Panc1 (cell line): ENCODE data around the gene IGF2R.

ENCODE experiments used
- POLR2AphosphoS5 ChIP-seq: IDR thresholded peaks from 2 replicates; pipeline ENCODE4 v1.6.1; 2012; ENCODE audit warnings: mild to moderate bottlenecking, low read depth, low read length, moderate library complexity
- SIN3A ChIP-seq: IDR thresholded peaks from 2 replicates; pipeline ENCODE4 v1.6.1; 2012; ENCODE audit warnings: low read depth, mild to moderate bottlenecking, low read length, moderate library complexity, borderline replicate concordance; ENCODE audit not compliant: insufficient read depth
- TCF7L2 ChIP-seq: IDR thresholded peaks from 2 replicates; pipeline ENCODE4 v1.6.1; 2011; ENCODE audit warnings: mild to moderate bottlenecking, low read depth, low read length, inconsistent platforms
- TF ChIP-seq, protein P1 (sequence below): fragments of 450-650 bp; IDR thresholded peaks from 2 replicates; pipeline ENCODE4 v1.5.1; 2017; ENCODE audit warnings: mild to moderate bottlenecking
- TF ChIP-seq, protein P2 (sequence below), 2 experiments: IDR thresholded peaks; 2 replicates each; pipeline ENCODE4 v1.6.1; 2011 to 2012; ENCODE audit warnings: low read depth in 2 of 2, control low read depth in 1 of 2, low read length in 1 of 2, mild to moderate bottlenecking in 1 of 2, moderate library complexity in 1 of 2; ENCODE audit not compliant: insufficient read depth in 1 of 2

DNA sequence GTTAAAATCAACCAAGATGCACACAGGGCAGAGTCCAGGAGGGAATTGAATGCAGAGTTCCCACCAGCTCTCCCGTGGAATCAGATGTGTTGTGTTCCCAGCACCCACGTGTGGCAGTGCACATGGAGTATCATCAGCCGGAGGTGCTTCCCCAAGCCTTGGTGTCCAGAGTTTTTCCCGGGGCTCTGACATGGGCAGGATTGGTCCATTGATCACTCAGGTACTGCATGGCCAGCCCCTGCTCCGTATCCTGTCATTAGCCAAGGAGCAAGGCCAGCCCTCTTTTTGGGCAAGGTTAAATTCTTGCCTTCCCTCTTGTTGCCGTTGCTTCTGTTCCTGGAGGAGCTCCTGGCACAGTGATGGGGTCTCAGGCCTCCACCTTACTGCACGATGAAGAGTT lies 124.2 kb downstream of the IGF2R start:
- TF ChIP-seq SIN3A (no peak), POLR2AphosphoS5 (no peak), TCF7L2 (no peak)
- TF ChIP-seq, protein P1, sequence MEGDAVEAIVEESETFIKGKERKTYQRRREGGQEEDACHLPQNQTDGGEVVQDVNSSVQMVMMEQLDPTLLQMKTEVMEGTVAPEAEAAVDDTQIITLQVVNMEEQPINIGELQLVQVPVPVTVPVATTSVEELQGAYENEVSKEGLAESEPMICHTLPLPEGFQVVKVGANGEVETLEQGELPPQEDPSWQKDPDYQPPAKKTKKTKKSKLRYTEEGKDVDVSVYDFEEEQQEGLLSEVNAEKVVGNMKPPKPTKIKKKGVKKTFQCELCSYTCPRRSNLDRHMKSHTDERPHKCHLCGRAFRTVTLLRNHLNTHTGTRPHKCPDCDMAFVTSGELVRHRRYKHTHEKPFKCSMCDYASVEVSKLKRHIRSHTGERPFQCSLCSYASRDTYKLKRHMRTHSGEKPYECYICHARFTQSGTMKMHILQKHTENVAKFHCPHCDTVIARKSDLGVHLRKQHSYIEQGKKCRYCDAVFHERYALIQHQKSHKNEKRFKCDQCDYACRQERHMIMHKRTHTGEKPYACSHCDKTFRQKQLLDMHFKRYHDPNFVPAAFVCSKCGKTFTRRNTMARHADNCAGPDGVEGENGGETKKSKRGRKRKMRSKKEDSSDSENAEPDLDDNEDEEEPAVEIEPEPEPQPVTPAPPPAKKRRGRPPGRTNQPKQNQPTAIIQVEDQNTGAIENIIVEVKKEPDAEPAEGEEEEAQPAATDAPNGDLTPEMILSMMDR = no peak
- TF ChIP-seq, protein P2, sequence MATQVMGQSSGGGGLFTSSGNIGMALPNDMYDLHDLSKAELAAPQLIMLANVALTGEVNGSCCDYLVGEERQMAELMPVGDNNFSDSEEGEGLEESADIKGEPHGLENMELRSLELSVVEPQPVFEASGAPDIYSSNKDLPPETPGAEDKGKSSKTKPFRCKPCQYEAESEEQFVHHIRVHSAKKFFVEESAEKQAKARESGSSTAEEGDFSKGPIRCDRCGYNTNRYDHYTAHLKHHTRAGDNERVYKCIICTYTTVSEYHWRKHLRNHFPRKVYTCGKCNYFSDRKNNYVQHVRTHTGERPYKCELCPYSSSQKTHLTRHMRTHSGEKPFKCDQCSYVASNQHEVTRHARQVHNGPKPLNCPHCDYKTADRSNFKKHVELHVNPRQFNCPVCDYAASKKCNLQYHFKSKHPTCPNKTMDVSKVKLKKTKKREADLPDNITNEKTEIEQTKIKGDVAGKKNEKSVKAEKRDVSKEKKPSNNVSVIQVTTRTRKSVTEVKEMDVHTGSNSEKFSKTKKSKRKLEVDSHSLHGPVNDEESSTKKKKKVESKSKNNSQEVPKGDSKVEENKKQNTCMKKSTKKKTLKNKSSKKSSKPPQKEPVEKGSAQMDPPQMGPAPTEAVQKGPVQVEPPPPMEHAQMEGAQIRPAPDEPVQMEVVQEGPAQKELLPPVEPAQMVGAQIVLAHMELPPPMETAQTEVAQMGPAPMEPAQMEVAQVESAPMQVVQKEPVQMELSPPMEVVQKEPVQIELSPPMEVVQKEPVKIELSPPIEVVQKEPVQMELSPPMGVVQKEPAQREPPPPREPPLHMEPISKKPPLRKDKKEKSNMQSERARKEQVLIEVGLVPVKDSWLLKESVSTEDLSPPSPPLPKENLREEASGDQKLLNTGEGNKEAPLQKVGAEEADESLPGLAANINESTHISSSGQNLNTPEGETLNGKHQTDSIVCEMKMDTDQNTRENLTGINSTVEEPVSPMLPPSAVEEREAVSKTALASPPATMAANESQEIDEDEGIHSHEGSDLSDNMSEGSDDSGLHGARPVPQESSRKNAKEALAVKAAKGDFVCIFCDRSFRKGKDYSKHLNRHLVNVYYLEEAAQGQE (IDR thresholded peaks at IDR 0.05; ENCODE audit: insufficient read depth in 1 of 2, low read depth in 2 of 2, low read length in 1 of 2) = no peak
